Mucosa of descending colon (tissue), 3 donors: ENCODE measurements around the gene GPC4. TPM values are rescaled to one million over a fixed set of nuclear protein-coding genes. Genes with fewer than 3 reads are reported as not detected.
A peak's percentile ranks its signal among the peaks of the same experiment; 100 is the strongest.

Experiments
- ATAC-seq: fragments of 200-7000 bp; cut with Tn5 transposase; one replicate; pipeline ENCODE4 v1.9.1; 2020; ENCODE audit warnings: mild to moderate bottlenecking, moderate library complexity
- DNase-seq, 3 donors: peaks; one replicate each; pipeline ENCODE4 v3.0.0-alpha.2; 2020
- H3K36me3 ChIP-seq: fragments of 200-600 bp; one replicate; pipeline ENCODE4 v1.8.0; 2021; ENCODE audit warnings: low read depth, mild to moderate bottlenecking
- H3K4me1 ChIP-seq: fragments of 200-600 bp; one replicate; pipeline ENCODE4 v1.8.0; 2021; ENCODE audit warnings: low read depth, mild to moderate bottlenecking
- H3K4me3 ChIP-seq: fragments of 200-600 bp; one replicate; pipeline ENCODE4 v1.8.0; 2021; ENCODE audit warnings: mild to moderate bottlenecking
- H3K9me3 ChIP-seq: fragments of 200-600 bp; one replicate; pipeline ENCODE4 v1.8.0; 2021; ENCODE audit warnings: mild to moderate bottlenecking
- intact Hi-C, 2 donors: fragments of 100-400 bp; cut with DNase I in 1 of 2; cut with micrococcal nuclease in 1 of 2; formaldehyde crosslinking; loops; one replicate each; pipeline versions ENCODE4 v1.11.0 to v1.11.1; 2022; cut with DNase I, micrococcal nuclease
- total RNA-seq, 3 donors: library from RNA; stranded (reverse); fragmentation: NEBNext Ultra II Directional in 2 of 3; extraction: Animal tissue kit (Norgen Biotek cat#: 25700) in 2 of 3; gene quantifications; one replicate each; pipeline versions ENCODE4 v1.2.1 to v1.2.4, GENCODE V29; 2021 to 2023
- TF ChIP-seq, protein P1 (sequence below): fragments of 200-600 bp; IDR thresholded peaks from one replicate; pipeline ENCODE4 v1.8.0; 2022; ENCODE audit warnings: antibody characterized with exemption, mild to moderate bottlenecking
- donor health status: DM: no; HTN: no; CAD: no; lungs with moderate emphysema.
- donor health status: DM: no; HTN: no; CAD: no.
- donor health status: DM: no; HTN: yes; CAD: no.

Gene GPC4
- total RNA-seq, 3 donors from 2014 or later, result 12.7 to 33.5 (median 18.4) TPM

- DNase-seq, result peak in 2 of 3 donors; percentile 31 to 38
- Histone ChIP-seq H3K36me3 (no peaks in the 10 kb centered on the region), H3K4me1 (no peaks in the 10 kb centered on the region), H3K4me3 (no peak overlapping the region), H3K9me3 (no peaks in the 10 kb centered on the region)
- intact Hi-C loops, result no loop called here
- peak; percentile 85 for ATAC-seq
- TF ChIP-seq, protein P1, sequence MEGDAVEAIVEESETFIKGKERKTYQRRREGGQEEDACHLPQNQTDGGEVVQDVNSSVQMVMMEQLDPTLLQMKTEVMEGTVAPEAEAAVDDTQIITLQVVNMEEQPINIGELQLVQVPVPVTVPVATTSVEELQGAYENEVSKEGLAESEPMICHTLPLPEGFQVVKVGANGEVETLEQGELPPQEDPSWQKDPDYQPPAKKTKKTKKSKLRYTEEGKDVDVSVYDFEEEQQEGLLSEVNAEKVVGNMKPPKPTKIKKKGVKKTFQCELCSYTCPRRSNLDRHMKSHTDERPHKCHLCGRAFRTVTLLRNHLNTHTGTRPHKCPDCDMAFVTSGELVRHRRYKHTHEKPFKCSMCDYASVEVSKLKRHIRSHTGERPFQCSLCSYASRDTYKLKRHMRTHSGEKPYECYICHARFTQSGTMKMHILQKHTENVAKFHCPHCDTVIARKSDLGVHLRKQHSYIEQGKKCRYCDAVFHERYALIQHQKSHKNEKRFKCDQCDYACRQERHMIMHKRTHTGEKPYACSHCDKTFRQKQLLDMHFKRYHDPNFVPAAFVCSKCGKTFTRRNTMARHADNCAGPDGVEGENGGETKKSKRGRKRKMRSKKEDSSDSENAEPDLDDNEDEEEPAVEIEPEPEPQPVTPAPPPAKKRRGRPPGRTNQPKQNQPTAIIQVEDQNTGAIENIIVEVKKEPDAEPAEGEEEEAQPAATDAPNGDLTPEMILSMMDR, result no peak
Observed at GRCh38 chrX:133444952-133445831, 29.9 kb upstream of the GPC4 start.

DNA sequence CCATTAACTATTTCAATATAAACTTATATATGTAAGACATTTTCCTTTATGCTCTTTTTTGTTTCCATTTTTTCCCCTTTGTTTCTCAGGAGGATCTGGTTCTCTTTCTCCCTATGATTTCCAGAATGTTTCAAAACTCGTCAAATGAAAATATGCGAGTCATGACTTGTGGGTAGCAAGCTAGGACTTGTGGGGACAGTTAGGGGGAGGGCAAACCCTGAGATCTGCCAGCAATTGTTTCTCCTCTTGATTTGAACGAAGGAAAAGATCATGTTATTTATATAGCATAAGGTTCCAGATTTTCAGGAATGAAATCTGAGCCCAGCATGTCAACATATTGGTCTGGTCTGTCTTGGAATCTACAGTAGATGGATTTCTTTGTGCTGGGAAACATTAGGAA is 28.9 kb upstream of the GPC4 start:
- no peak for DNase-seq
- TF ChIP-seq, protein P1, result no peak
- H3K36me3 ChIP-seq, result no peaks in the 10 kb centered on the region
- H3K4me3 ChIP-seq, result no peak overlapping the region
- no peaks in the 10 kb centered on the region for H3K9me3 ChIP-seq
- no peaks in the 10 kb centered on the region for H3K4me1 ChIP-seq
- intact Hi-C loops, result no loop called here
- ATAC-seq, result no peak

DNA sequence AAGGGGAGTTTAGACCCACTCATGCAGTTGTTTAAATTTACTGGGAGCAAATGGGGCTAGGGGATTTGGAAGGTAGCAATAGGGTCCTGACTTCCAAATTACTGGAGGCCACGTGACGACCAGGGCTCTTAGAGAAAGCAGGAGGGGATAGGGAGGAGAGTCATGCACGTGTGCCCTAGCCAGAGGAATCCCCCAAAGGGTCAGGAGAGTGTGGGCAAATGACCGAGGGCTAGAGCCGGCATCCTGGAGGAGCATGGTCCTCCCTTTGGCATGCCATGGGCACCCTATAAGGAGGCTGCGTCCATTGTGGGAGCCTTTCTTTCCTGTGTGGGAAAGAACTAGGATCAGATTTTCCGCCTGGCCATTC is 25.5 kb upstream of the GPC4 start:
- TF ChIP-seq, protein P1, result no peak
- no peak overlapping the region for H3K4me3 ChIP-seq
- intact Hi-C loops, result no loop called here
- DNase-seq (no peak), ATAC-seq (no peak)
- no peaks in the 10 kb centered on the region for H3K4me1 ChIP-seq
- no peaks in the 10 kb centered on the region for H3K36me3 ChIP-seq
- no peaks in the 10 kb centered on the region for H3K9me3 ChIP-seq

GRCh38 chrX:133440081-133440796 is 24.9 kb upstream of the GPC4 start:
- no peaks in the 10 kb centered on the region for H3K4me1 ChIP-seq
- no peaks in the 10 kb centered on the region for H3K9me3 ChIP-seq
- no peak for ATAC-seq
- H3K4me3 ChIP-seq, result no peak overlapping the region
- no peaks in the 10 kb centered on the region for H3K36me3 ChIP-seq
- DNase-seq, result no peak
- TF ChIP-seq, protein P1, result no peak
- intact Hi-C loops, result no loop called here

GRCh38 chrX:133437766-133438165 is 22.5 kb upstream of the GPC4 start:
- H3K4me1 ChIP-seq, result no peaks in the 10 kb centered on the region
- H3K36me3 ChIP-seq, result no peaks in the 10 kb centered on the region
- no peak for ATAC-seq
- H3K4me3 ChIP-seq, result no peak overlapping the region
- TF ChIP-seq, protein P1, result no peak
- H3K9me3 ChIP-seq, result no peaks in the 10 kb centered on the region
- DNase-seq, result no peak
- intact Hi-C loops, result no loop called here
